DMS153 treated with DMSO at 0.1 percent for 48 hours (cell line): ENCODE data around the gene GCSAM.

Source experiments
- DNase-seq: peaks from one replicate; lab custom pipeline; 2025; ENCODE audit not compliant: unreplicated experiment; lab: John Stamatoyannopoulos, UW

GCSAM gene

DNA sequence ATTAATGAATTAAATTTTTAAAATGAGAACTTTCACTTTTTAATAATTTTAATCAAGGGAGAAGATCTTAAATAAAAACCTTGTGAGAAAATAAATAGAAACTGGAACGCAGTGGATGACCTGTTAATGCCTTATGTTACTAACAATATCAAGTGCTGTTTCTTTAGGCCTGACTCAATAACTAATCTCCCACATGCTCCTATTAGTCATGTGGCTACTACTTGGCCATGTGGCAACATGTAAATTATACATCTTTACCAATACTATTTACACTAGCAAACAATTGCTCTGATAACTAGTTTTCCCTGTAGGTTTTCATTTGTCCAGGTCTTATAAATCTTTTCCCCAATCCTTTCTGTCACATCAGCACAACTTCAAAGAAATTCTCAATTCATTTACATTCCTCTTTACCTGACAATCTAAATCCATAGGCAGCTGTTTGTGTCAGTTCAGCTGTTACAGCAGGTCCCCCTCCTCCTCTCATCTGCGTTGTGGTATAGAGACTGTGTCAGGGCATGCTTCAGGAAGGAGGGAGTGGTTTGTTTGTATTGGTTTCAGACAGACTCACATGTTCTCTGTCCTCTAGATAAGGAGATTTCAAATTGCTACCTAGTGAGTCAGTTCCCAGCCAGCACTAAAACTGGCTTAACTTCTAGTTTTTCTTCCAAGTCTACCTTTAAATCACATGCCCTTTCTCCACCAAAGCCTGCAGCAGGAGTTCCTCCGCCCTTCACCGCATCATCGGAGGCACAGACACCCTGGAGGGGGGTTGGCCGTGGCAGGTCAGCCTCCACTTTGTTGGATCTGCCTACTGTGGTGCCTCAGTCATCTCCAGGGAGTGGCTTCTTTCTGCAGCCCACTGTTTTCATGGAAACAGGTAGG lies 58.2 kb downstream of the GCSAM start:
- peak; percentile 65 for DNase-seq

GRCh38 chr3:112074006-112074405 lies 59.0 kb downstream of the GCSAM start:
- no peak for DNase-seq

GRCh38 chr3:112072387-112073060 lies 60.5 kb downstream of the GCSAM start:
- peak; percentile 11 for DNase-seq
